ENCODE measurements around the gene ITGA8.
"Not testable (repeated sequence)": the region's sequence is repeated elsewhere in the genome, so short reads cannot be mapped to it uniquely, and the experiment has no call there.

Gene ITGA8

DNA sequence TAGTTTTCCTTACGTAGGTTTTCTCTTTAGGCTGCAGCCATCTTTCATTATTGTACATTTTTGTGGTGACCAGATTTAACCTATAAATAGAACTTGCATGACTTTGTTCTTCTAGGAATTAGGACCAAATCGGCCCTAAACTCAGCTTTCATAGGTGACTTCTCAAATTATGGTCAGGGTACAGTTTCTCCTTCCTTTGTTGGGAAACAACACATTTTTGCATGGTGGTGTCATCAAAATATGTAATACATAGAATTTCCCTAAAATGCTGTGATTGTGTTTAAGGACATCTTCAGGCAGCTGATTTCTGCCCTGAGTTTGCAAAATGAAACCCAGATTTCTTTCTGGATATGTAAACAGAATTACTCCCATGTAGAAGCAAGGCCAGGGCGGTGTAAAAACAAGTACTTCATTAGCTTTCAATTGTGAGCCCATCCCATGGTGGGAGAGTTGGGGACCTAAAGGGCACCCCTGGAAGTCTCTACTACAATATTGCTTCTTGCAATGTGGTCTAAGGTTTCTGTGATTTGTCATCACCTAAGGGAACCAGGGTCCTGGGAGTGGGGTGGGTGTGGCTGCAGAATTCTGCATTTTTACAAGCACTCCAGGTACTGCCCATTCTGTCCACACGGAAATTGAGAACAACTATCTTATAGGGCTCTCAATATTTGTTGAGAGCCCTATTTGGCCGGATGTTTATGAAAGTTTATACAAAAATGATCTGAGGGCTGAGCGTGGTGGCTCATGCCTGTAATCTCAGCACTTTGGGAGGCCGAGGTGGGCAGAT, 227.7 kb downstream of the ITGA8 start:
- Mint-ChIP-seq H3K27me3 (ENCODE audit: low read depth) (no peaks in the 10 kb centered on the region), H3K36me3 (ENCODE audit: low read depth) (no peaks in the 10 kb centered on the region), H3K9me3 (no peaks in the 10 kb centered on the region), H3K4me1 (ENCODE audit: low read depth) (no peaks in the 10 kb centered on the region), H3K4me3 (no peak overlapping the region), H3K27ac (no peak overlapping the region)
- no peak for DNase-seq (ENCODE audit: low spot score)

DNA sequence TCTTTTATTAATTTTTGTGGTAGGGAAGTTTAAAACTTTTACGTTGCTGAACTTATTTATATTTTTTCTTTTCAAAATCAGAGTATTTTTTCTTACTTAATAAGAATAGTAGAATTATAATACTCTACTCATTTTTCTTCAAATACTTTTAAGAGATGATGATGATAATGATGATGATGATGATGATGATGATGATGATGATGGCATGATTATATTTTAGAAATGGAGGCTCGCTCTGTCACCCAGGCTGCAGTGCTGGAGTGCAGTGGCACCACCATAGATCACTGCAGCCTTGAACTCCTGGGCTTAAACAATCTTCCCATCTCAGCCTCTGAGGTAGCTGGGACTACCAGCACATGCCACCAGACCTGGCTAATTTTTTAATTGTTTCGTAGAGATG, 230.3 kb downstream of the ITGA8 start:
- Mint-ChIP-seq H3K4me3 (no peak overlapping the region), H3K27me3 (ENCODE audit: low read depth) (peaks cover 4% of the 10 kb centered on the region), H3K36me3 (ENCODE audit: low read depth) (no peaks in the 10 kb centered on the region), H3K9me3 (no peaks in the 10 kb centered on the region), H3K27ac (no peak overlapping the region), H3K4me1 (ENCODE audit: low read depth) (no peaks in the 10 kb centered on the region)
- no peak for DNase-seq (ENCODE audit: low spot score)

DNA sequence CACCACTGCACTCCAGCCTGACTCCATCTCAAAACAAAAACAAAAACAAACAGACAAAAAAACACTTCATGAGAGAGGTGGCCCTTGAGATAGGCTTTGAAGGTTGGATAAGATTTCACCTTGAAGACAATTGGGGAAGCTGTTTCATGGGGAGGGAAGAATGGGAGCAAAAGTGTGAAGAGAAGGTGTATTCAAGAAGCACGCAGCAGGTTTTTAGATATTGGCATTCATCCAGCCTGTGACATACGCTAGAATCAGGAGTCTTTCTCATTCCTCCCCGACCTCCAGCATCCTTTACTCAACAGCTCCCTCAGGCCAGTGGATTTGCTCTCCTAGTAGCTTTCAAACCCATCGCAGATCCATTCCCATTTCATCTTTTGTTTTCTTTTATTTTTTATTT, 232.3 kb downstream of the ITGA8 start:
- no peak for DNase-seq (ENCODE audit: low spot score)
- Mint-ChIP-seq H3K4me1 (ENCODE audit: low read depth) (no peaks in the 10 kb centered on the region), H3K36me3 (ENCODE audit: low read depth) (no peaks in the 10 kb centered on the region), H3K27me3 (ENCODE audit: low read depth) (peaks cover 13% of the 10 kb centered on the region), H3K27ac (no peak overlapping the region), H3K4me3 (no peak overlapping the region), H3K9me3 (no peaks in the 10 kb centered on the region)

DNA sequence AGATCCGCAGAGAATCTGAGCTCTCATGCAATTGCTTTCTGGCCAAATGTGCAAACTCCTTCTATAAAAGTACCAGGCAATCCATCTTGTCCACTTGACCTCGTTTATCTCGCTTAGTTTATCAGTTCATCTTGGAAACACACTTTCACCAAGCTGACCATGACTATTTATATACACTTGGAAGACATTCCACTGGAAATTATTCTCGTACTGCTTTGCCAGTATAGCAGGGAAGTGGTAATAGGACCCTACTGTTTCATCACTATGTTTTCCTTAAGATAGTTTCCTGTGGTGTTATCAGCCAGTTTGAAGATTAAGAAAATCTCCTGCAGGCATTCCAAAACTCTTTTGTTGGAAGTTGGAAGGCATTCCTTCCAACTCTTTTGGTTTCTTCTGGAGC, 233.3 kb downstream of the ITGA8 start:
- Mint-ChIP-seq H3K27me3 (ENCODE audit: low read depth) (peaks cover 13% of the 10 kb centered on the region), H3K4me1 (ENCODE audit: low read depth) (no peaks in the 10 kb centered on the region), H3K9me3 (no peaks in the 10 kb centered on the region), H3K27ac (no peak overlapping the region), H3K36me3 (ENCODE audit: low read depth) (no peaks in the 10 kb centered on the region), H3K4me3 (no peak overlapping the region)
- no peak for DNase-seq (ENCODE audit: low spot score)

DNA sequence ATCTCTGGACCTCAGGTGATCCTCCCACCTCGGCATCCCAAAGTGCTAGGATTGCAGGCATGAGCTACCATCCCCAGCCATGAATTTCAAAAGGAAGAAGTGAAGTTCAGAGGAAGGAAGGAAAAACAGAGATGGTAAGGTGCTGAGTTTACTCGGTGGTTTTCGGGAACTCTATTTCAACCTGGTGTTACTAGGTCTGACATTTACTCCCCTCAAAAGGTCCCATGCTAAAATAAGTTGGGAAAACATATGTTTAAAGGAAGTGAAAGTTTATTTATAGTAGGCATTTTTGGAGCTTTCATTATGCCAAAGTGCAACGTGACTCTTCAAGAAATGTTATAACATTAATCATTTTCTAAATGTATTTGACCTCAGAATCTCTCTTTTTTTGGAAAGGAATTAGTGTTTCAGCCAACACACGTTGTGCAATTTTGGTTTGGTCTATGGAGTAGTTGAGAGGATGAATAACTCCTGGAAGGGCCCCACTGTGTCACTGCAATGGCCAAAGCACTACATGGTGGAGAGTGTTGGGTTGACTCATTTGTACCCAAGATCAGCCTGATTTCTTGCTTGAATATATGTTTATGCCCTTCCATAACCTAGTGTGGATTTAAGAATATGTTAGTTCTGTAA, 233.9 kb downstream of the ITGA8 start:
- Mint-ChIP-seq H3K27ac (no peak overlapping the region), H3K4me3 (no peak overlapping the region), H3K36me3 (ENCODE audit: low read depth) (no peaks in the 10 kb centered on the region), H3K4me1 (ENCODE audit: low read depth) (no peaks in the 10 kb centered on the region), H3K9me3 (no peaks in the 10 kb centered on the region), H3K27me3 (ENCODE audit: low read depth) (peaks cover 16% of the 10 kb centered on the region)
- DNase-seq (ENCODE audit: low spot score), result no peak

DNA sequence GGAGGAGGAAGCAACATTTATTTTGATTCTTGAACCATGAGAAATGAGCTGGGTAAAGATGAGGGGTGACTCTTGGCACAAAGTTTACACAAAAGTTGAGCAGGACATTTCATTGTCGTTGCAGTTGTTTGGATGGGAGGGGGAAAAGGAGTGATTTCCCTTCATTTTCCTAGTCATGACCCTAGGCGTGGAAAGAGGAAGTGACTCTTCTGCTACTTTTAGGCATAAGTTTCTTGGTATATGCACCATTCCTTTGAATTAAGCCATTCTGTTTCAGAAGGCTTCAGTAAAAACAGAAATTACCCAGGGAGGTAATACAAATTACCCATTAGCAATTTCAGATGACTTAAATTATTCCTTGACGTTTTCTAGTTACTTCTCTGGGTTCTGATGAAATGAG, 234.7 kb downstream of the ITGA8 start:
- Mint-ChIP-seq H3K4me1 (ENCODE audit: low read depth) (no peaks in the 10 kb centered on the region), H3K36me3 (ENCODE audit: low read depth) (no peaks in the 10 kb centered on the region), H3K27ac (no peak overlapping the region), H3K4me3 (no peak overlapping the region), H3K27me3 (ENCODE audit: low read depth) (peaks cover 17% of the 10 kb centered on the region), H3K9me3 (no peaks in the 10 kb centered on the region)
- DNase-seq (ENCODE audit: low spot score), result no peak

DNA sequence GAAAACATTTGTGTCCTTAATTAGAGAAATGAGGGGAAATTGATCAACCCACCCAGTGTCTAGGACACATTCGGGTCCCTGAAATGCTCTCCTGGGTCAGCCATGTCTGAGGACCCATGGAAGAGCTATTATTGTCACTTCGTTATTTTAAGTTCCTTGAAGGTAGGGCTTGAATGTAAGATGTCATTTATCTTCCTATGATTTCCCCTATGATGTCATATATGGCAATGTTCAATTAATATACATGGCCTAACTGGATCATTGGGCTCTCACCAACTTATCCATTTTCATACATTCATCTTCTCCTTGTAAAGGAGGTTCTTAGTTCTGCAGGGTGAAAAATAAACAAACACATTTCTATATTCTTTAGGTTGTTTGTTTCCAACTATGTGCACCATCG, 235.6 kb downstream of the ITGA8 start:
- DNase-seq (ENCODE audit: low spot score), result no peak
- Mint-ChIP-seq H3K36me3 (ENCODE audit: low read depth) (no peaks in the 10 kb centered on the region), H3K4me3 (no peak overlapping the region), H3K4me1 (ENCODE audit: low read depth) (no peaks in the 10 kb centered on the region), H3K27ac (no peak overlapping the region), H3K27me3 (ENCODE audit: low read depth) (peaks cover 22% of the 10 kb centered on the region), H3K9me3 (no peaks in the 10 kb centered on the region)

DNA sequence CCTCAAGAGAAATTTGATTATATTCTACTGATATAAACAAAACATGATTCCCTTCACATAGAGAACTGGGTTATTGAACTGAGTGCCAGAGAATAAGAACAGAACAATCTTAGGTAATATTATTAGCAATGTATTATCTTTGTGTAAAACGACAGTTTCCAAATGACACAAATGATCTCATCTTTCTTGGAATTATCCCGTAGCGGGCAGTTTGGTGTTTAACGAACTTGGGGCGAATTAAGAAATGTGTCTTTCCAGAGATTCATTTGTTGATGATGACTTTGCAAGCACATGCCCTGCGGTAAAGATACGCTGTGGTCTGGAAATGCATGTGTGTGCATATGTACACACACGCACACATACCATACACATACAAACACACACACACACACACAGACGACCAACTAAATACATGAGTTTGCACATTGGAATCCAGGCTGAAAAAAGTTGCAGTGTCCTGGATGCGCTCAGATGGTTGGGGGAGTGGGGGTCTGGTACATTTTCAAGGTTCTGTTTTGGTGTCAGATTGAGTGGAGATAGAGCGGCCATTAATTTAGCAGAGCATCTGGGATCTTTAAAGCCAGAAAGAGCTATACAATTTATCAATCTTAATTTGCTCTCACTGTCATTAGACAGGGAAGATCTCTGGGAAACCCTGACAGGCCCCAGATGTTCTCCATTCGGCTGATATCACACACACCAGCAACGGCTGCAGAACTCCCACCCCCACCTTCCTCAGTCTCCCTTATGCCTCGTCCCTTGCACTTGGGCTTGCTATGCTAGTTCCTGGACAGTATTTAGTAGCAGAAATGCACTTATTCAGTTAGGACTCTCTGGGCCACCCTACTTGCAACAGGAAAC, 236.3 kb downstream of the ITGA8 start:
- Mint-ChIP-seq H3K27ac (no peak overlapping the region), H3K27me3 (ENCODE audit: low read depth) (peaks cover 22% of the 10 kb centered on the region), H3K4me1 (ENCODE audit: low read depth) (no peaks in the 10 kb centered on the region), H3K4me3 (no peak overlapping the region), H3K36me3 (ENCODE audit: low read depth) (no peaks in the 10 kb centered on the region), H3K9me3 (no peaks in the 10 kb centered on the region)
- DNase-seq (ENCODE audit: low spot score), result no peak

DNA sequence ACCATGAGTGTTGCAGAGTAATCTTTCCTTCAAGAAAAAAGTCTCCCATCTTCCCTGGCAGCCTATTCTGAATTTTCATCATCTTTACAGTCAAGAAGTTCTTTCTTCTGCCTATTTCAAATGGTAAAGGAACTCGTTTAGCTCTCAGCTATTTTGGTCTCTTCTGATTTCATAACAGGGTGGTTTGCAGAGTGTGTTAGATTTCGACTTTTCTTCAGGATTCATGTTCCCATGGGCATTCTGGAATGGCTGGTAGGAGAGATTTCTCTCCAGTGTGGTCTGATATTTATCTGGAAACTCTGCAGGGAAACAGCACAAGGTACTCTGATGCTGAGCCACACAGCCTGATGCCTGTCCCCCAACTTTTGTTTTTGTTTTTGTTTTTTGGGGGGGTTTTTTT, 237.6 kb downstream of the ITGA8 start:
- H3K27me3 Mint-ChIP-seq (ENCODE audit: low read depth), result peaks cover 27% of the 10 kb centered on the region
- H3K36me3 Mint-ChIP-seq (ENCODE audit: low read depth), result no peaks in the 10 kb centered on the region
- H3K4me1 Mint-ChIP-seq (ENCODE audit: low read depth), result no peaks in the 10 kb centered on the region
- no peaks in the 10 kb centered on the region for H3K9me3 Mint-ChIP-seq
- no peak overlapping the region for H3K27ac Mint-ChIP-seq
- no peak overlapping the region for H3K4me3 Mint-ChIP-seq
- no peak for DNase-seq (ENCODE audit: low spot score)

DNA sequence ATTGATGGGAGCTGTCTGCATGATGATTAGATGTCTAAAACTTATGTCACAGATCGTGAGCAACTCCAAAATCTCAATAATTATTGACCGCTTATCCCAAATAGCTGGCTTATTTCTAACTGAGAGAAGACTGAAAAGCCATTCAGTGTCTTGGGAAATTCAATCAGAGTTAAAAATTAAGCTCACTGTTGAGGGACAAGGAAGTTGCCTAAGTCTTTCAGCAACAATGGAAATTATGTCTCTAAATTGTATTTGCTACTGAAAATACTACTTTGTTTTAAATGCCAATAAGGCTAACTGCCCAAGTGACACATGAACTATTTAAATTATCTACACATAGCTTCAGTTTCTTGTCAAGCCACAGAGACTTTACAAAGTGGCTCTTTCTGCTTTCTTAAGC, 240.8 kb downstream of the ITGA8 start:
- no peak overlapping the region for H3K27ac Mint-ChIP-seq
- no peaks in the 10 kb centered on the region for H3K9me3 Mint-ChIP-seq
- no peak overlapping the region for H3K4me3 Mint-ChIP-seq
- H3K36me3 Mint-ChIP-seq (ENCODE audit: low read depth), result no peaks in the 10 kb centered on the region
- DNase-seq (ENCODE audit: low spot score), result no peak
- peaks cover 25% of the 10 kb centered on the region for H3K27me3 Mint-ChIP-seq (ENCODE audit: low read depth)
- H3K4me1 Mint-ChIP-seq (ENCODE audit: low read depth), result no peaks in the 10 kb centered on the region

DNA sequence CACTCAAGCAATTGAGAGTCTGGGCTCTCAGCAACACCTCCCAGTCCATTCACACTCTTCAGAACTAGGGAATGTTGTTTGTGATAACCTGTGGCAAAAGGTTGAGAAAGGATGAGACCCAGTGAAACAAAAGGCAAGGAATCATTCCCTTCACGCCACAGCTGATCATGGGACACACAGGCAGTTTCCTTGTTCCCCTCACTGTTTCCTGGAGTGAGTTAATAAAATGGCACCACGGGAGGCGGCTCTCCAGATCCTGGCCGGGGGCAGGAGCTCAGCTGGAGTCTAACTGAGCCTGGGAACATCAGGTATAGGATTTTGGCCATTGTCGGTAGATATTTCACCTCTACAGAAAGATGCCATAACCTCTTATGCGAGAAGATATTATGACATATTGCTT, 241.3 kb downstream of the ITGA8 start:
- H3K4me3 Mint-ChIP-seq, result no peak overlapping the region
- H3K27me3 Mint-ChIP-seq (ENCODE audit: low read depth), result peaks cover 29% of the 10 kb centered on the region
- no peak for DNase-seq (ENCODE audit: low spot score)
- H3K9me3 Mint-ChIP-seq, result no peaks in the 10 kb centered on the region
- H3K27ac Mint-ChIP-seq, result no peak overlapping the region
- H3K36me3 Mint-ChIP-seq (ENCODE audit: low read depth), result no peaks in the 10 kb centered on the region
- H3K4me1 Mint-ChIP-seq (ENCODE audit: low read depth), result no peaks in the 10 kb centered on the region

DNA sequence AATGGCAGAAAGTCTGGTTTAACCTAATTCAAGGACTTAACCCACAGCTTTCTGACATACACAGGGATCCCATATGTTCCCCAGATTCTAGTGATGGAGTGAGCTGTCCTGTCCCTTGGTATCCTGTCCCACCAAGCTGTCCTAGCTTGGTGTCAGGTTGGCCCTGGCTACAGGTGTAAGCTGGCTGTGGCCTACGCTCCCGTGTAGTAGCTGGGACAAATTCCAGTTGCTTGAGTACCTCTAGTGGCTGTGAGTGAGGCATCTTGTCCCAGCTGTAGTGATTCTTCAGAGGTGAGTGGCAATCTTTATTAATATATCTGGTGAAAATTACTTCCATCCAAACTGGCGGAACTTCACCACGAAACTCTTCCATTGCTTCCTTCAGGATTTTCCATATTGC, 243.4 kb downstream of the ITGA8 start:
- Mint-ChIP-seq H3K27ac (no peak overlapping the region), H3K4me1 (ENCODE audit: low read depth) (no peaks in the 10 kb centered on the region), H3K4me3 (no peak overlapping the region), H3K27me3 (ENCODE audit: low read depth) (peaks cover 31% of the 10 kb centered on the region), H3K9me3 (no peaks in the 10 kb centered on the region), H3K36me3 (ENCODE audit: low read depth) (no peaks in the 10 kb centered on the region)
- no peak for DNase-seq (ENCODE audit: low spot score)

DNA sequence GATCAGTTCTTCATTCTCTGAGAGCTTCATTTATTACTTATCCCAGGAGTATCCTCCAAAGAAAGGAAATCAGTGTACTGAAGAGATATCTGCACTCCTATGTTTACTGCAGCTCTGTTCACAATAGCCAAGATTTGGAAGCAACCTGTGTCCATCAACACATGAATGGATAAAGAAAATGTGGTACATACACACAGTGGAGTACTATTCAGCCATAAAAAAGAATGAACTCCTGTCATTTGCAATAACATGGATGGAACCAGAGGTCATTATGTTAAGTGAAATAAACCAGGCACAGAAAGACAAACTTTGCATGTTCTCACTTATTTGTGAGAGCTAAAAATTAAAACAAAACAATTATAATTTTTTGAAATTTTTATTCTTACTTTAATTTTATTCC, 244.3 kb downstream of the ITGA8 start:
- not testable (repeated sequence) for H3K27ac Mint-ChIP-seq; DNase-seq (ENCODE audit: low spot score); H3K4me3 Mint-ChIP-seq; H3K36me3 Mint-ChIP-seq (ENCODE audit: low read depth); H3K4me1 Mint-ChIP-seq (ENCODE audit: low read depth); H3K9me3 Mint-ChIP-seq
- H3K27me3 Mint-ChIP-seq (ENCODE audit: low read depth), result peaks cover 30% of the 10 kb centered on the region

DNA sequence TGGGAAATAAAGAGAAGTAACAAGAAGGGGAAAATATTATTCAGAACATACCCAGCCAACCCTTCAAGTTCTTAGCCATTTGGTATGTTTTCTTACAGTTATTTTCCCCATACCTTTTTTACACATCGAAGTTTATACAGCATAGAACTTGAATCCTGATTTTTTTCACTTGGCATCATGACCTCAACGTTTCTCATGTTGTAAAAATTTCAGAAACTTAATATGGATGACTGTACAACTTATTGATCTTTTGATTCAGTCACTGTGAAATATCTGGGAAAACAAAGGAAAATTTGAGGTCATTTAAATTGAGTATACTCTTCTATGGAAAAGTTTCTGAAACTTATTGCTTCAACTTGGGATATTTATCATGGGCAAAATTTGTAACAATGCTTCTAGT, 245.1 kb downstream of the ITGA8 start:
- Mint-ChIP-seq H3K27me3 (ENCODE audit: low read depth) (peaks cover 30% of the 10 kb centered on the region), H3K27ac (no peak overlapping the region), H3K4me3 (no peak overlapping the region), H3K4me1 (ENCODE audit: low read depth) (no peaks in the 10 kb centered on the region), H3K9me3 (no peaks in the 10 kb centered on the region), H3K36me3 (ENCODE audit: low read depth) (no peaks in the 10 kb centered on the region)
- no peak for DNase-seq (ENCODE audit: low spot score)
